NCI-H2196 treated with DMSO at 0.1 percent for 48 hours (cell line): ENCODE measurements around the gene AKAP1.
"Not testable (repeated sequence)": the region's sequence is repeated elsewhere in the genome, so short reads cannot be mapped to it uniquely, and the experiment has no call there.

Experiments
- DNase-seq: peaks from one replicate; lab custom pipeline; 2025; ENCODE audit not compliant: unreplicated experiment; lab: John Stamatoyannopoulos, UW

The AKAP1 gene

GRCh38 chr17:57075785-57076184, 9.3 kb upstream of the AKAP1 start:
- DNase-seq, result no peak

DNA sequence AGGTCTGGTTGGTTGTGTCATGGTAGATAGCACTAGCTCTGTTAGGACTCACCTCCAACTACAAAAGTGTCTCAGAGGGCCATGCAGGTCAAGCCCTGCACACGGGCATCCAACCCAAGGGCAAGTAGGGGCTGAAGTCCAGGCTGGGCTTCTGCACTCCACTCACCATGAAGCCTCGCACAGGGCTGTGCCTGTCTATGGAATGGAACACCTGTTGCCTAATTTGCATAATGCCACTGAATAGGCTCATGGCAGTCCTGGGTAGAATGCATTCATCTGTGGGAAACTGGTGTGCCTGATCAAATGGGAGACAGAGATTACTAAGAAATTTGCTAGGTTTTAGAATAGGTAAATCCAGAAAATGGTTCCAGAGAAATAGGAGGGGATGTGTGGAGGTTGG, 8.0 kb upstream of the AKAP1 start:
- no peak for DNase-seq

DNA sequence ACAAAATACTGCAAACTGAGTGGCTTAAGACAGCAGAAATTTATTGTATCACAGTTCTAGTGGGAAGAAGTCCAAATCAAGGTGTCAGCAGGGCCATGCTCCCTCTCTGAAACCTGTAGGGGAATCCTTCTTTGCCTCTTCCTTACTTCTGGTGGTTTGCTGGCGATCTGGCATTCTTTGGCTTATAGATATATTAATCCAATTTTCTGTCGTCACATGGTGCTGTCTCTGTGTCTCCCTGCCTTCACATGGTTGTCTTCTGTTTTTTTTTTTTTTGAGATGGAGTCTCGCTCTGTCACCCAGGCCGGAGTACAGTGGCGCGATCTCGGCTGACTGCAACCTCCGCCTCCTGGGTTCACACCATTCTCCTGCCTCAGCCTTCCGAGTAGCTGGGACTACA, 6.8 kb upstream of the AKAP1 start:
- DNase-seq, result no peak

GRCh38 chr17:57080718-57081117, 4.3 kb upstream of the AKAP1 start:
- DNase-seq, result no peak

- no peak for DNase-seq
These were observed 2.6 kb upstream of the AKAP1 start for GRCh38 chr17:57082441-57082840.

GRCh38 chr17:57084361-57084801, 665 bp upstream of the AKAP1 start:
- no peak for DNase-seq

DNA sequence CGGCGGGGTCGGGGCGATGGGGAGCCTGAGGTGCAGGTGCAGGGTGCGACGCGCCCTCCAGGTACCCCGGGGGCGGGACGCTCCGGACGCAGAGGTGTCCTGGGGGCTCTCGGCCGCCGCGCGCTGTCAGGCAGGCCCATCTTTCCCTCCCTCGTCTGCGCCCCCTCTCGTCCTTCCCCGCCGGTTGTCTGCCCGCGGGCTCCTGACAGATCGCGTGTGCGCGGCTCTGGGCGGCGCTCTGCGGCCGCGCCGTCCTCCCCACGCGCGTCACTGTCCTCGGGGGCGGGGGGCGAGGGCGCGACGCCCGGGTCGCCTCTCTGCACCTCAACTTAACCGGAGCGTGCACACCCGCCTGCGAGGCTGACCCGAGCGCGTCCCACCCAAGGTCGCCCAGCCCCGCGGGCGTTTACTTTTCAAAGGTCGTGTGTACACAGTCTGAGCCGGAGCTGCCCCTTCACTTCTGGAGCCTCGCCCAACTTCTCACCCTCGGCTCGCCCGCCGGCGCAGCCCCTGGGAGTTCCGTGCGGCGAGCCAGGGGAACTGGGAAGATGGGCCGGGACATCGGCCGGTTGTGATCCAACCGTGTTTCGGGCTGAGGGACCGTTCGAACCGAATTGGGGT, 512 bp downstream of the AKAP1 start:
- no peak for DNase-seq

DNA sequence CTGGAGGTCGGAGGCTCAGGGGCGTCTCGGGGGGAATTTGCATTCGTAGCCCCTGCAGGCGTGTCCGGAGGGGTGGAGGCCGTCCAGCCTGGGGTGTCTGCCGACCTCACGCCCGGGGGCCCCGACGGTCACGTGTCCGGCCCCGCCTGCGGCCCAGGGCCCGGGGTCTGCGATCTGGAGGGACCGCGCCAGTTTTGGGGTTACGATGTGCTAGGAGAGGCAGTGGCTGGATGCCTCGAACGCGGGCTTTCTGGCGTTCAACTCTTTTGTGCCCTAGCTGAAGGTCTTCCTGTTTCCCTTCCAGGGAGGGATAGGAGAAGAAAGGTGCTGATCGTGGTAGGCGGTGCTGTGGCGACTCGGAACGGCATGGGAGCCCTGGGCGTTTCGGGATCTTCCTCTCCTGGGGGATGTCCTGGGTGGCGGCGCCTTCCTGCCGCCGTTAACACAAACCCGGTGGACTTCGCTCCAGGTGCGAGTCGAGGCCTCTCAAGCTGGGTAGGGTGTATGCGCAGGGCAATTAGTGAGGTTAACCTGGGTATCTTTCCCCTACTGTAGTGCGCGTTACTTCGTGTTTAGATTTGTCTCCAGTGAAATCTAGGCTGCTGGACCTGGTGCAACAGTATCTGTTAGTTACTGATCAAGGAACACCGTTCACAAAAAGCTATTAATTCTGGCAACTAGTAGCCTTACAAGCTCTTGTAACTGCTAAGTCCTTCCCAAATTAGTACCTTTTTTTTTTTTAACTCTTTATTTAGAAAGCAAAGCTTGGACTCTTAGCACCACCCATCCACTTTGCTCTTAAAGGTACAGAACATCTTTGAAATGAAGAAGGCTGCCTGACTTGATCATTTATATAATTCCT, 1.3 kb downstream of the AKAP1 start:
- no peak for DNase-seq

GRCh38 chr17:57088298-57088697, 3.3 kb downstream of the AKAP1 start:
- no peak for DNase-seq

GRCh38 chr17:57089391-57089790, 4.3 kb downstream of the AKAP1 start:
- DNase-seq, result no peak

GRCh38 chr17:57090560-57091185, 5.6 kb downstream of the AKAP1 start:
- DNase-seq, result no peak

DNA sequence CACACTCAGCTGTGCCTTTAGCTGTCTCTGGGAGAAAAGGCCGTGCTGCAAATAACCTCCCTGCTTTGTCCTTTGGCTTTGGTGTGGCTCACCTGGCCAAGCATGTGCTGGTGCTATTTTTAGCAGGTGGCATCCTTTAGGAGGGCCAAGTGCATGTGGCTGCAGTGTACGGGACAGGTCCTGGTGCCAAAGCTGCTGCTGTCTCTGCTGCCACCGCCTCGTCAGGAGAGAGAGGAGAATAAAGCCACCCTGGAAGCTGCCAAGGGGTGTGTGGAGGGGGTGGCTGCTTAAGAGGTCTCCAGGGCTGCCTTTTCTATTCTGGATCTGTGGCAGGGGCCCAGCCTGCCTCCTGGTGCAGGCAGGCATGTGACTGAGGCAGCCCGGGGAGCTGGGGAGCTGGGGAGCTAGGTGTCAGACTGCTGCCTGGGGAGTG, 6.2 kb downstream of the AKAP1 start:
- DNase-seq, result no peak

GRCh38 chr17:57092171-57092570, 7.1 kb downstream of the AKAP1 start:
- DNase-seq, result no peak

- DNase-seq, result no peak
These were observed 7.7 kb downstream of the AKAP1 start for GRCh38 chr17:57092779-57093178.

- DNase-seq, result no peak
These were observed 11.6 kb downstream of the AKAP1 start for GRCh38 chr17:57096472-57097202.

DNA sequence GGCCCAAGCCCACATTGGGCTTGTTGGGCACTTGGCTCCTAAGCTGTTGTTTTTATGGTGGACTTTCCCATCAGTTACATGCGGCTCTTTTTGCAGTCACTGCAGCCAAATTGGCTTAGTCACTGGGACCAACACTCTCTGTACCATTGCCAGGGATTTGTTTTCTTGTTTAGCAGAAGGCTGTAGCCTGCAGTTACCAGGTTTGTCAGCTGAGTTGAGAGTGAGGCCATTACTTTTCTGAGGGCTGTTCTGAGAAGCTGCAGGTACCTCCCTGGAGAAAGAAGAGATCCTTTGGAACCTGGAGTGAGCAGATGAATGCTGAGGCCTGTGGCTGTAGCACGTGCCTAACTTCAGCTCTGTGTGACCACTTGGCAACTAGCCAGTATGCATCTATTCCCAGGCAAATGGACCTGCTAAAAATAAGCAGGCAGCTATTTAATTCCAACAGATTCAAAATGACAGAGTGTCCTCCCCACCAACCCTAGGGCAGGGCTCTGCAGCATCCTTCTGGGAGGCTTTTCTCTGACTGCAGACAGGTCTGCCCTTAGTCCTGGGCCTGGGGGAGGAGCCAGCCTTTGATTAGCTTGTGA, 12.9 kb downstream of the AKAP1 start:
- peak; percentile 45 for DNase-seq

DNA sequence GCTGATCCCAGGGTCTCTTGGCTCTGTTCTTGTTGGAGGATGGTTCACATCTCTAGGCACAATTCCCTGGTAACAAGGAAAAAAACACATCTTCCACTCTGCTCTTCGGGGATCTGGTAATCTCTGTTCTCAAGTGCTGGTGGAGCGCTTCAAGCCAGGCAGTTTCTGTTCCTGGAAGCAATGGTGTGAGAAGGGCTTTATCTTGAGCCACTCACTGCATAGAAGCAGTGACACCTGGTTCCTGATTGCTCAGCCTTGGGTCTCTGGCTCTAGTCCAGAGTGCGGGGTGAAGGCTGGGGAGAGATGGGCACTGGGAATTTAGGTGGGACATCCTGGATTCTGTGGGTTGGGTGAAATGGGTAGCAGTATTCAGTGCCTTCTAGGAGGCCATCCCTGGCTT, 14.1 kb downstream of the AKAP1 start:
- no peak for DNase-seq

- no peak for DNase-seq
These were observed 17.1 kb downstream of the AKAP1 start for GRCh38 chr17:57102122-57102521.

DNA sequence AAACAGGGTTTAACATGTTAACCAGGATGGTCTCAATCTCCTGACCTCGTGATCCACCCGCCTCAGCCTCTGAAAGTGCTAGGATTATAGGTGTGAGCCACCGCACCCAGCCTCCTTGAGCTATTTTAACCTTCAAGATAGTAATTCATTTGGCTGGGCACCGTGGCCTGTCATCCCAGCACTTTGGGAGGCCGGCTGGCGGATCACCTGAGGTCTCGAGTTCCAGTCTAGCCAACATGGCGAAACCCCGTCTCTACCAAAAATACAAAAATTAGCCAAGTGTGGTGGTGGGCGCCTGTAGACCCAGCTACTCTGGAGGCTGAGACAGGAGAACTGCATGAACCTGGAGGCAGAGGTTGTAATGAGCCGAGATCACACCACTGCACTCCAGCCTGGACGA, 17.6 kb downstream of the AKAP1 start:
- DNase-seq, result not testable (repeated sequence)

DNA sequence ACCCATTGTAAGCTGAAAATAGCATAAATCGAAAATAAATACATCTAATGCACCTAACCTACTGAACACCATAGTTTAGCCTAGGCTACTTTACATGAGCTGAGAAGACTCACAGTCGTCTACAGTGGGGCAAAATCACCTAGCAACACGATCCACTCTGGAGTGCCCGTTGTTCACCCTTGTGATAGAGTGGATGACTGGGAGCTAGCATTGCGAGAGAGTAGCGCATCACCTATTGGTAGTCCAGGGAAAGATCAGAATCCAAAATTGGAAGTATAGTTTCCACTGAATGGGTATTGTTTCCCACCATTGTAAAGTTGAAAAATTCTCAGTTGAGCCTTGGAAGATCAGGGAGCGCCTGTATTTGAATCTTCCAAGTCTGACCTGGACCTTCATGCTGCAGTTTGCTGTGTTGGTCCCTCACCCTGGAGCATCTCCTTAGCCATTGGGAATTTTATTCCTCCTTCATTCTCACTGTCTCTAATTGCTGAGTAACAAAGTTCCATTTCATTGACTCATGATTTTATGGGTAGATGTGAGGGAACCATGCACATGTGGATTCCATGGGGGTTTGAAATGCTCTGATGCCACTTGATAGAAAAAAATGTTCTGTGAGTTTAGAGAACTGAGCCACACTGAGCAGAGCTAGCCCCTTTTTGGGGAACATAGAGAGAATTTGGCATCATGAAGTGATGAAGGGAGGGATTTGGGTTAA, 19.6 kb downstream of the AKAP1 start:
- DNase-seq, result no peak
